K562 (cell line): ENCODE data around the gene IGF2BP3. TPM values are rescaled to one million over a fixed set of nuclear protein-coding genes. Genes with fewer than 3 reads are reported as not detected.

Experiments
- EZH2 ChIP-seq: IDR thresholded peaks from 2 replicates; pipeline ENCODE4 v1.6.1; 2012; ENCODE audit warnings: low read depth, mild to moderate bottlenecking, inconsistent platforms, low read length, borderline replicate concordance
- GATA2 ChIP-seq: sonication (generic); formaldehyde crosslinking; IDR thresholded peaks from 2 replicates; pipeline ENCODE4 v1.4.0; 2020; ENCODE audit warnings: mild to moderate bottlenecking, missing genetic modification reagents
- HDAC3 ChIP-seq: fragments of 450-650 bp; IDR thresholded peaks from 2 replicates; pipeline ENCODE4 v1.6.1; 2018; ENCODE audit warnings: borderline replicate concordance, mild to moderate bottlenecking, moderate library complexity; ENCODE audit not compliant: partially characterized antibody
- HMG20A ChIP-seq: fragments of 450-650 bp; formaldehyde crosslinking; conservative IDR thresholded peaks from 2 replicates; pipeline ENCODE4 v1.4.0; 2020; ENCODE audit warnings: mild to moderate bottlenecking, mixed read lengths
- LCOR ChIP-seq: sonication (generic); formaldehyde crosslinking; IDR thresholded peaks from 2 replicates; pipeline ENCODE4 v1.8.0; 2022; ENCODE audit warnings: mild to moderate bottlenecking, missing genetic modification reagents
- MAFG ChIP-seq: fragments of 450-650 bp; conservative IDR thresholded peaks from 2 replicates; pipeline ENCODE4 v1.6.1; 2016; ENCODE audit warnings: missing genetic modification characterization, missing compliant biosample characterization
- MITF ChIP-seq: IDR thresholded peaks from 2 replicates; pipeline ENCODE4 v1.6.1; 2014; ENCODE audit warnings: antibody characterized with exemption
- SMAD4 ChIP-seq: fragments of 250-450 bp; sonication (Bioruptor Pico); conservative IDR thresholded peaks from 2 replicates; pipeline ENCODE4 v1.8.0; 2021; ENCODE audit warnings: inconsistent platforms, mild to moderate bottlenecking, moderate library complexity
- SMARCA4 ChIP-seq: fragments of 450-650 bp; IDR thresholded peaks from 2 replicates; pipeline ENCODE4 v1.6.1; 2016
- SUPT5H ChIP-seq: fragments of 450-650 bp; IDR thresholded peaks from 2 replicates; pipeline ENCODE4 v1.6.1; 2016
- ZFP91 ChIP-seq: sonication (generic); formaldehyde crosslinking; IDR thresholded peaks from 2 replicates; pipeline ENCODE4 v1.8.0; 2022; ENCODE audit warnings: mild to moderate bottlenecking, missing genetic modification reagents
- polyA plus RNA-seq, 8 experiments: library from polyadenylated mRNA; depleted of rRNA in 4 of 8; stranded (reverse) in 5 of 8; unstranded in 3 of 8; fragments of >200 nt; fragmentation: Nextera tagmentation in 2 of 8; fragmentation: Illumina TruSeq in 1 of 8; extraction: Ambion mirVana in 2 of 8; extraction: Trizol in 1 of 8; gene quantifications; 2 replicates each; pipeline versions ENCODE4 v1.2.1 to v1.2.3, GENCODE V29; 2011 to 2014; ENCODE audit warnings: inconsistent platforms in 1 of 8, missing spikeins in 1 of 8
- total RNA-seq, 7 experiments: library from RNA; depleted of rRNA in 6 of 7; stranded (reverse); fragments of >200 nt in 6 of 7; fragmentation: Illumina TruSeq in 2 of 7; extraction: Trizol in 2 of 7; gene quantifications; 2 replicates each; pipeline versions ENCODE4 v1.2.1 to v1.2.3, GENCODE V29; 2011 to 2021; ENCODE audit warnings: low replicate concordance in 1 of 7
- TF ChIP-seq, protein P1 (sequence below): fragments of 450-650 bp; formaldehyde crosslinking; conservative IDR thresholded peaks from 2 replicates; pipeline ENCODE4 v1.4.0; 2022; ENCODE audit warnings: mild to moderate bottlenecking, missing genetic modification characterization
- TF ChIP-seq, protein P2 (sequence below), 2 experiments: fragments of 150-350 bp in 1 of 2; IDR thresholded peaks; 2 replicates each; pipeline ENCODE4 v1.6.1; 2012 to 2016; ENCODE audit warnings: low read depth in 2 of 2, low read length in 2 of 2, mild to moderate bottlenecking in 1 of 2, moderate library complexity in 1 of 2

The IGF2BP3 gene
- total and polyA plus RNA-seq, 9 of the 15 experiments (the other 6 are each of a cell fraction or from before 2014, with no cell fraction given) = 8.4 to 88.1 (median 61.2) TPM

- TF ChIP-seq HDAC3 (peak; percentile 50), HMG20A (CRISPR knock-in tag) (no peak), LCOR (CRISPR knock-in tag) (peak; percentile 92), SMARCA4 (peak; percentile 93), SMAD4 (CRISPR knock-in tag) (peak; percentile 74), SUPT5H (no peak), MAFG (tag) (0 out of 2 replicates have a peak, but pooled peaks have one; percentile 24), MITF (peak; percentile 58; the same call in 1 of the 2 replicates), ZFP91 (CRISPR knock-in tag) (no peak), GATA2 (CRISPR knock-in tag) (peak; percentile 60), EZH2 (no peak)
- TF ChIP-seq, protein P1, sequence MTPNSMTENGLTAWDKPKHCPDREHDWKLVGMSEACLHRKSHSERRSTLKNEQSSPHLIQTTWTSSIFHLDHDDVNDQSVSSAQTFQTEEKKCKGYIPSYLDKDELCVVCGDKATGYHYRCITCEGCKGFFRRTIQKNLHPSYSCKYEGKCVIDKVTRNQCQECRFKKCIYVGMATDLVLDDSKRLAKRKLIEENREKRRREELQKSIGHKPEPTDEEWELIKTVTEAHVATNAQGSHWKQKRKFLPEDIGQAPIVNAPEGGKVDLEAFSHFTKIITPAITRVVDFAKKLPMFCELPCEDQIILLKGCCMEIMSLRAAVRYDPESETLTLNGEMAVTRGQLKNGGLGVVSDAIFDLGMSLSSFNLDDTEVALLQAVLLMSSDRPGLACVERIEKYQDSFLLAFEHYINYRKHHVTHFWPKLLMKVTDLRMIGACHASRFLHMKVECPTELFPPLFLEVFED = no peak
- TF ChIP-seq, protein P2, sequence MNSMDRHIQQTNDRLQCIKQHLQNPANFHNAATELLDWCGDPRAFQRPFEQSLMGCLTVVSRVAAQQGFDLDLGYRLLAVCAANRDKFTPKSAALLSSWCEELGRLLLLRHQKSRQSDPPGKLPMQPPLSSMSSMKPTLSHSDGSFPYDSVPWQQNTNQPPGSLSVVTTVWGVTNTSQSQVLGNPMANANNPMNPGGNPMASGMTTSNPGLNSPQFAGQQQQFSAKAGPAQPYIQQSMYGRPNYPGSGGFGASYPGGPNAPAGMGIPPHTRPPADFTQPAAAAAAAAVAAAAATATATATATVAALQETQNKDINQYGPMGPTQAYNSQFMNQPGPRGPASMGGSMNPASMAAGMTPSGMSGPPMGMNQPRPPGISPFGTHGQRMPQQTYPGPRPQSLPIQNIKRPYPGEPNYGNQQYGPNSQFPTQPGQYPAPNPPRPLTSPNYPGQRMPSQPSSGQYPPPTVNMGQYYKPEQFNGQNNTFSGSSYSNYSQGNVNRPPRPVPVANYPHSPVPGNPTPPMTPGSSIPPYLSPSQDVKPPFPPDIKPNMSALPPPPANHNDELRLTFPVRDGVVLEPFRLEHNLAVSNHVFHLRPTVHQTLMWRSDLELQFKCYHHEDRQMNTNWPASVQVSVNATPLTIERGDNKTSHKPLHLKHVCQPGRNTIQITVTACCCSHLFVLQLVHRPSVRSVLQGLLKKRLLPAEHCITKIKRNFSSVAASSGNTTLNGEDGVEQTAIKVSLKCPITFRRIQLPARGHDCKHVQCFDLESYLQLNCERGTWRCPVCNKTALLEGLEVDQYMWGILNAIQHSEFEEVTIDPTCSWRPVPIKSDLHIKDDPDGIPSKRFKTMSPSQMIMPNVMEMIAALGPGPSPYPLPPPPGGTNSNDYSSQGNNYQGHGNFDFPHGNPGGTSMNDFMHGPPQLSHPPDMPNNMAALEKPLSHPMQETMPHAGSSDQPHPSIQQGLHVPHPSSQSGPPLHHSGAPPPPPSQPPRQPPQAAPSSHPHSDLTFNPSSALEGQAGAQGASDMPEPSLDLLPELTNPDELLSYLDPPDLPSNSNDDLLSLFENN (IDR thresholded peaks at IDR 0.05; ENCODE audit: low read depth in 2 of 2, low read length in 2 of 2) = 0 out of 4 replicates have a peak, but pooled peaks of 1 of the 2 experiments have one; percentile 24
Observed at GRCh38 chr7:23426876-23427275, 43.4 kb downstream of the IGF2BP3 start (continued).
